Measurements from ENCODE around the gene MPL.

DNA sequence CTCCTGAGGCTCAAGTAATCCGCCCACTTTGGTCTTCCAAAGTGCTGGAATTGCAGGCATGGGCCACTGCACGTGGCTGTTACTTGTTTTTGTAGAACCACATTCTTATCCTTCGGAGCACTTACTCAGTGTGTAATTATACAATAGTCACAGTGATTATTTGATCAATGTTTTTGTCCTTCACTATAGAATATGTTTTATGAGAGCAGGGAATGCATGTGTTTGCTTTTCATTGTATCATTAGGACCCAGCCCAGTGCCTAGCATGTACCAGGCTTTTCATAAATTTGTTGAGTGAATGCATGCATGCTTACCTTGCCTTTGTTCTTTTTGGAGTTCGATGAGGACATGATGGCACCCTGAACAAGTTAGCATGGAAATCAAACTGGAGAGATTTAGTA, 57.9 kb downstream of the MPL start:
- TF ChIP-seq CTCF (IDR thresholded peaks at IDR 0.05) (no peak), POLR2AphosphoS5 (IDR thresholded peaks at IDR 0.05) (no peak)
